ENCODE results near the gene PLCD3.

GRCh38 chr17:45113424-45113754, 18.9 kb downstream of the PLCD3 start:
- TF ChIP-seq CTCF (IDR thresholded peaks at IDR 0.05) (no peak), POLR2A (IDR thresholded peaks at IDR 0.05) (no peak), POLR2AphosphoS5 (IDR thresholded peaks at IDR 0.05; ENCODE audit: insufficient read depth in 1 of 2, low read depth in 1 of 2) (no peak)
